Colon (tissue), 2 donors: ENCODE measurements around the gene DIDO1.

Source experiments
- FAIRE-seq: peaks from 2 replicates; lab custom pipeline; 2012; peaks lifted over from hg19 to GRCh38; lab: Jason Lieb, UNC
- donor health status: control.
- donor health status: control.

DIDO1 gene

GRCh38 chr20:62950741-62951140 lies 24.4 kb upstream of the DIDO1 start:
- FAIRE-seq: no peak

- no peak for FAIRE-seq
These were observed 23.7 kb upstream of the DIDO1 start for GRCh38 chr20:62949962-62950361.

GRCh38 chr20:62949153-62949821 lies 23.0 kb upstream of the DIDO1 start:
- FAIRE-seq: no peak

GRCh38 chr20:62947532-62948300 lies 21.4 kb upstream of the DIDO1 start:
- FAIRE-seq: no peak

GRCh38 chr20:62946918-62947317 lies 20.6 kb upstream of the DIDO1 start:
- FAIRE-seq: no peak

- FAIRE-seq: no peak
These were observed 19.6 kb upstream of the DIDO1 start for GRCh38 chr20:62945771-62946339.

GRCh38 chr20:62944746-62945145 lies 18.4 kb upstream of the DIDO1 start:
- FAIRE-seq: no peak

- FAIRE-seq: no peak
These were observed 17.9 kb upstream of the DIDO1 start for GRCh38 chr20:62944184-62944583.

- no peak for FAIRE-seq
These were observed 17.1 kb upstream of the DIDO1 start for GRCh38 chr20:62943396-62943795.

- no peak for FAIRE-seq
These were observed 16.2 kb upstream of the DIDO1 start for GRCh38 chr20:62942456-62942855.

- FAIRE-seq: no peak
These were observed 15.5 kb upstream of the DIDO1 start for GRCh38 chr20:62941792-62942191.

- FAIRE-seq: no peak
These were observed 14.6 kb upstream of the DIDO1 start for GRCh38 chr20:62940875-62941274.

GRCh38 chr20:62938105-62938888 lies 12.0 kb upstream of the DIDO1 start, which contains the start of gene GID8:
GID8 (plus strand) TSS chr20:62938147; CDS start chr20:62941503, 3,356 bp downstream.
- no peak for FAIRE-seq

GRCh38 chr20:62937268-62938104 lies 11.2 kb upstream of the DIDO1 start:
- no peak for FAIRE-seq

GRCh38 chr20:62935968-62936585 lies 9.8 kb upstream of the DIDO1 start:
- FAIRE-seq: no peak

GRCh38 chr20:62935204-62935967 lies 9.1 kb upstream of the DIDO1 start:
- FAIRE-seq: no peak

GRCh38 chr20:62933966-62934365 lies 7.7 kb upstream of the DIDO1 start:
- no peak for FAIRE-seq

- FAIRE-seq: no peak
These were observed 5.2 kb upstream of the DIDO1 start for GRCh38 chr20:62931464-62931863.

- no peak for FAIRE-seq
These were observed 2.8 kb upstream of the DIDO1 start for GRCh38 chr20:62929051-62929538.
